ENCODE measurements around the gene IL11.

IL11 gene

GRCh38 chr19:55391702-55392615, 21.7 kb upstream of the IL11 start:
- in situ Hi-C loops (cut with MboI; ENCODE audit: low sequenced_read_pairs): no loop called here

DNA sequence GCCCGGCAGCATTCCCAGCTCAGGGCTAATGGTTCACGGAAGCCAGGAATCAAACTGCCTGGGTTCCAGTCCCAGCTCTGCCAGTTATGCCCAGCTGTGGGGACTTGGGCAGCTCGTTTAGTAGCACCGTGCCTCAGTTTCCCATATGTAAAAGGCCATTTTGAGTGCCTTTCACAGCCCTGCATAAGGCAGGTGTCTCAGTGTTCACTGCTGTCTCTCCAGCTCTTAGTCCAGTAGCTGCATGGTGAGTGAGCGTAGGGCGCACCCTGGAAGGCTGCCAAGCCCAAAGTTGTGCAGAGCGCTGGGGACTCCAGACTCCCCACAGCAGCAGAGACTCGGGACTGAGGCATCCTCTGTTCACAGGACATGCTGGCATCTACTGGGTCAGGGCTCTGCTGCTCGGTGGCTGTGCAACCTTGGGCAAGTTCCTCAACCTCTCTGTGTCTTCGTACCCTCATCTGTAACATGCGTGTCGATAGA, 21.0 kb upstream of the IL11 start:
- in situ Hi-C loops (cut with MboI; ENCODE audit: low sequenced_read_pairs): no loop called here

- in situ Hi-C loops (cut with MboI; ENCODE audit: low sequenced_read_pairs): no loop called here
Measured at GRCh38 chr19:55390461-55390880, 20.2 kb upstream of the IL11 start.

GRCh38 chr19:55389386-55390317, 19.4 kb upstream of the IL11 start:
- in situ Hi-C loops (cut with MboI; ENCODE audit: low sequenced_read_pairs): no loop called here

- in situ Hi-C loops (cut with MboI; ENCODE audit: low sequenced_read_pairs): no loop called here
Measured at GRCh38 chr19:55387736-55388497, 17.7 kb upstream of the IL11 start.

- in situ Hi-C loops (cut with MboI; ENCODE audit: low sequenced_read_pairs): no loop called here
Measured at GRCh38 chr19:55386493-55386971, 16.3 kb upstream of the IL11 start.

GRCh38 chr19:55385724-55386492, 15.6 kb upstream of the IL11 start, which contains the start of gene RPL28:
TSS of gene RPL28 (plus strand) at chr19:55385932. CDS start at chr19:55386358, 426 bp downstream.
- in situ Hi-C loops (cut with MboI; ENCODE audit: low sequenced_read_pairs): no loop called here

DNA sequence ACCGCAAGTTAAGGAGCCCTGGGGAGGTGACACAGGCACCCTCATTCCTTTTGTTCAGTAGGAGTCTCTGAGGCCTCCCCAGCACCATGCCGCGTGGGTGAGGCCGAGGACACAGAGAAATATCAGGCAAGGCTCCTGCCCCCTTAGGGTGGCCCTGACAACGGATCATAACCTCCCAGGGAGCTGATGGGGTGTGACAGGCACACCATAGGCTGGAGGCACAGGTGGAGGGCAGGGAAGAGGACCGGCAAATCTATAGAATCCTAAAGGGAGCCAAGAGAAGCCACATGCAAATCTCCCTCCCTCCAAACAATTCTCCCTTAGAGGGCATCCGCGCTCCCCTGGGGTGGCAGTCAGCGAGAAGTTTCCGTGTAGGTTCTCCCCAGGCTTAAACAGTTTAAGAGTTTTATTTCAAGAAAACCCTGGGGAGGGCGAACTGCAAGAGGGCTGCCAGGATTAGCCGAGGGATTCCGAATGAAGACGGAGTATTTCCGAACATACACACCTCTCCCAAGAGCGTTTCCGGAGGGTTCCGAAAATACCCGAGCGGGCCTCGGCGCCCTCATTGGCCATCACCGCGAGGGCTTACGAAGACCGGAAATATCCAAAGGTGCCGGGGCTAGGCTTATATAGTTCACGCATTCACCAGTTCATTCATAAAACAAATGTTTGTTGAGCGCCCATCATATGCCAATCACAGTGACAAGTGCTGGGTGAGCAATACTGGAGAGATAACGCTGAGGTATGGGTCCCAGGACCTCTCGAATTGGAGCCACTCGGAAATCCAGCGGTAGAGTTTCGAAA, 14.9 kb upstream of the IL11 start:
- in situ Hi-C loops (cut with MboI; ENCODE audit: low sequenced_read_pairs): no loop called here

DNA sequence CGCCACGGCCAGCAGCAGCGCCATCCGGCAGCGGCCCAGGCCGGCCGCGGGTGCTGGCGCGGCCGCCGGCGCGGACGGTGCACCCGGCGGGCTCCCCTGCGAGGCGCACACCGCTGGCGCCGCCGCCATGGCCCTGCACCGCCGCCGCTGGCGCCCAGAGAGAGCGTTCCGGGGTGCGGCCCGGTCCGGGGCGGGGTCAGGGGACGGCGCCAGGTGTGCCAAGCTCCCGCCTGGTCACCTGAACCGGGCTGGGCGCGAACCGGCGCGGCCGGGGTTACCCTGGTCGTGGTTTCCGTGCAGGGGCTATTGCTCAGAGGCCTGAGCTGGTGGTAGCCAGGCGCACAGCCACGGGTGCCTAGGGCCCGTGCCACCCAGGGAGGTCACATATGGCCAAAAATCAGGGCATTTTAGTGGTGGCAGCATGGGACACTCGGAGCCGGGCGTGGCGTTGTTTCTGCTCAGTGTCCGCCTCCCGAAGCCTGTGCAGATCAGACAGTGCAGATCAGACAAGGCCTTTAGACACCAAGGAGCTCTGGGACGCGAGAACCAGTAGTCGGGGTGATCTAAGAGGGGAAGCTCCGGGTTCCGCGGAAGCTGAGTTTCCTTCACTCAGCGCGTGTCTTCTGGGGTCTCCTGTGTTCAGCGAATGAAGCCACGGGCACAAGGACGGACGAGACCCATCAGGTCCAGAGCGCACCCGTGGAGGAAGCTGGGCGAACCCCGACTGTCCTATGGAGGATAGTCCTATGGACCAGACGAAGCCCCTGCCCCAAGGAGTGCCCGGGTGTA, 14.1 kb upstream of the IL11 start, which contains the start of gene TMEM238:
TSS of gene TMEM238 (minus strand) at position 162 of the 789 bp plus-strand sequence. CDS start at position 129, 33 bp downstream.
- in situ Hi-C loops (cut with MboI; ENCODE audit: low sequenced_read_pairs): no loop called here

DNA sequence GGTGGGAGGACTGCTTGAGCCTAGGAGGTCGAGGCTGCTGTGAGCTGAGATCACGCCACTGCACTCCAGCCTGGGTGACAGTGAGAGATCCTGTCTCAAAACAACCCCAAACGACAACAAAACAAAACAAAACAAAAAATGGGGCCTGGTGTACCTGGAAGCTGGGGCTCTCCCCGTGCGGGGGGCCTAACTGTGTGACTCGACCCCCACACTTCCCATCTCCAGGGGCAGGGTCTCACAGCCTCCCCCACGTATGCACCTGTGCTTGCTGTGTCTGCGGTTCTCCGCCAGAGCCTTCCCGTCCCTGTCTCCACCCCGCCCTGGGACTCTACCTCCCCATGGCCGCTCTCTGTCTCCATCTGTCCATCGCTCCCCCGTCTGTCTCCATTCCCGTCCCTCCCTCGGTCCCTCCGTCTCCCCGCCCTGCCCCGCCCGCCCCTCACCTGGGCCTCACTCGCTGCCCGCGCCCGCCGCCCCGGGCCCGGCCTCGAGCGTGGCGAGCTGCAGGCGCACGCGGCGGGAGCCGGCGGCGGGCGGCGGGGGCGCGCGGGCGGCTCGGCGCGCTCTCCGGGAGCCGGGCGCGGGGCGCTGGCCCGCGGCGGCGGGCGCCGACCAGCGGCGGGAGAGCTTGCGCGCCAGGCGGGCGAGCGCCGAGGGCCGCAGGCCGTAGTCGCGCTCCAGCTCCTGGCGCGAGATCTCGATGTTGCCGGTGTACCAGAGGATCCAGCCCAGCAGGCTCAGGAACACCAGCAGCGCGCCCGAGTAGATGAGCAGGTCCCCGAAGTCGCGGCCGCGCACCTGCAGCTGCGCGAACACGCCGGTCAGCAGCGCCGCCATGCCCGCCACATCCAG, 13.2 kb upstream of the IL11 start:
- in situ Hi-C loops (cut with MboI; ENCODE audit: low sequenced_read_pairs): no loop called here

GRCh38 chr19:55382522-55383054, 12.3 kb upstream of the IL11 start:
- in situ Hi-C loops (cut with MboI; ENCODE audit: low sequenced_read_pairs): no loop called here

DNA sequence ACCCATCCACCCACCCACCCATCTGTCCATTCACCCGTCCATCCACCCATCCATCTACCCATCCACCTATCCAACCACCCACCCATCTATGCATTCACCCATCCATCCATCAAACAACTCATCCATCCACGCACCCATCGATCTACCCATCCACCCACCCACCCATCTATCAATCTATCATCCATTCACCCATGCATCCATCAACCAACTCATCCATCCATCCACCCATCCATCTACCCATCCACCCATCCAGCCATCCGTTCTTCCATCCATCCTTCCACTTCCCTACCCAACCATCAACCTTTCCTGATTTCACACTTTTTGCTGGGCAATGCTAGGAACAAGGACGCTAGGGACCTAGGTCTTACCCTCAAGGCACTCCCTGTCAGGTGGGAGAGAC, 11.8 kb upstream of the IL11 start:
- in situ Hi-C loops (cut with MboI; ENCODE audit: low sequenced_read_pairs): no loop called here

DNA sequence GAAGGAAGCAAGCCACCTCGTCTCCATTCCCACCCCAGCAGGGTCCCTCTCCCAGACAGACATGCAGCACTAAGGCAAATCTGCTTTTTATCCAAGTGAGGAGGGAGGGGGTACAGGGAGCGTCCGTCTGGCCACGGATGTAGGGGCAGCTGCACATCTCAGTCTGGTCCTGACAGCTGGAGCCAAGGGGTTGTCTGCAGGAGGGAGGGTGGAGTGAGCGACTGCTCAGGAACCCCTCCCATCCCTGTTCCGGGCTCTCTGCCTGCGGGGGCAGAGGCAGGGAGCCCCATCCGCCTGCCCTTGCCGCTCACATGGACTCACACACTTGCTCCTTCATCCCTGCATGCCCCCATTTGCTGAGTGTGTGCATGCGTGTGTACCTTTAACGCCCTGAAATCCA, 8.9 kb upstream of the IL11 start:
- in situ Hi-C loops (cut with MboI; ENCODE audit: low sequenced_read_pairs): no loop called here

DNA sequence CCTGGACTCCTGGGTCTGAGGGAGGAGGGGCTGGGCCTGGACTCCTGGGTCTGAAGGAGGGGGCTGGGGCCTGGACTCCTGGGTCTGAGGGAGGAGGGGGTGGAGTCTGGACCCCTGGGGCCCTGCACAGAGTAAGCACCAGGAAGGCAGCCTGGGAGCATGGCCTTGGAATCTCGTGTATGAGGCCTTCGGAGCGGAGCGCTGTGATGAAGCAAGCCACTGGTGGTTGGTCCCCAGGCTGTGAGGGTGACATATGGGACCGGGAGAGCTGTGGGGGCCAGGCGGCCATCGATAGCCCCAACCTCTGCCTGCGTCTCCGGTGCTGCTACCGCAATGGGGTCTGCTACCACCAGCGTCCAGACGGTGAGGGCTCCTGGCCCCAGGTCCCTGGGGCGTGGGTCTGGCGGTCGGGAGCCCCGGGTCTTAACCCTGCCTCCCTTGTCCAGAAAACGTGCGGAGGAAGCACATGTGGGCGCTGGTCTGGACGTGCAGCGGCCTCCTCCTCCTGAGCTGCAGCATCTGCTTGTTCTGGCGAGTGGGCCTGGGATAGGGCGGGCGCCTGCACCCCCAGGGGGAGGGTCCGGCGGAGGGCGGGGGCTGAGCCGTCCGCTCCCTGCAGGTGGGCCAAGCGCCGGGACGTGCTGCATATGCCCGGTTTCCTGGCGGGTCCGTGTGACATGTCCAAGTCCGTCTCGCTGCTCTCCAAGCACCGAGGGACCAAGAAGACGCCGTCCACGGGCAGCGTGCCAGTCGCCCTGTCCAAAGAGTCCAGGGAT, 7.3 kb upstream of the IL11 start:
- in situ Hi-C loops (cut with MboI; ENCODE audit: low sequenced_read_pairs): no loop called here

DNA sequence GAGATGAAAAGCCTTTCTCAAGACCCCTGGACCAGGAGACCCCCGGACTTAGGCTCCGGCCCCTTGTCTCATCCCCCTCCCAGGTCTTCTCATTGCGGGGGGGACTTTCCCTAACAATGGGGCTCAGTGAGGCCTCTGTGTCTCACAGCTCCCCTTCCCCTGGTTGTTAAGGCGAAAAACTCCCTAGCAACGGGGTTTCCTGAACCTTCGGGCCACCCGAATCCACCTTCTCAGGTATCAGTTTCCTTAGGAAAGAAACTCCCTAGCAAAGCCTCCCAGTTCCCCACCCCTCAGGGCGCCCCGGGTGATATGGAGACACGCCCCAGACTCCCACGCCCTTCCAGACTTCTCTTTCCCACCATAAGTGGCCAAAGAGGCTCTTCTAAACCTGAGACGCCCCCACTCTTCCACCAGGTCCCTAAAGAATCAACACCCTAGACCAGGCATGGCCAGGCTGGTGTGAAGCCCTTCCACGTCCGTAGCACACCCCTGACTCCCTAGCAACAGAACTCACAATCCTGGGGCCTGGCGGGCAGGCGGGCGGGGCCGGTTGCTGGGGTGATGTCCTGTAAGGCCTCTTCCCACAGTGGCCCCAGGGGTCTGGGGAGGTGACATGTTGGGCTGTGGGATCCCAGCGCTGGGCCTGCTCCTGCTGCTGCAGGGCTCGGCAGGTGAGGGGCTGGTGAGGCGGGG, 6.1 kb upstream of the IL11 start, which contains the start of gene TMEM190:
TSS of gene TMEM190 (plus strand) at position 586 of the 693 bp plus-strand sequence. CDS start at position 614, 28 bp downstream.
- in situ Hi-C loops (cut with MboI; ENCODE audit: low sequenced_read_pairs): no loop called here

Measured in hTERT RPE-1 (cell line).